COLO668 (cell line): ENCODE measurements around the gene PTTG1IP.
"Not testable (repeated sequence)": the region's sequence is repeated elsewhere in the genome, so short reads cannot be mapped to it uniquely, and the experiment has no call there.

ENCODE experiments used
- DNase-seq: peaks from one replicate; lab custom pipeline; 2025; ENCODE audit not compliant: unreplicated experiment; lab: John Stamatoyannopoulos, UW

Gene PTTG1IP, protein sequence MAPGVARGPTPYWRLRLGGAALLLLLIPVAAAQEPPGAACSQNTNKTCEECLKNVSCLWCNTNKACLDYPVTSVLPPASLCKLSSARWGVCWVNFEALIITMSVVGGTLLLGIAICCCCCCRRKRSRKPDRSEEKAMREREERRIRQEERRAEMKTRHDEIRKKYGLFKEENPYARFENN

DNA sequence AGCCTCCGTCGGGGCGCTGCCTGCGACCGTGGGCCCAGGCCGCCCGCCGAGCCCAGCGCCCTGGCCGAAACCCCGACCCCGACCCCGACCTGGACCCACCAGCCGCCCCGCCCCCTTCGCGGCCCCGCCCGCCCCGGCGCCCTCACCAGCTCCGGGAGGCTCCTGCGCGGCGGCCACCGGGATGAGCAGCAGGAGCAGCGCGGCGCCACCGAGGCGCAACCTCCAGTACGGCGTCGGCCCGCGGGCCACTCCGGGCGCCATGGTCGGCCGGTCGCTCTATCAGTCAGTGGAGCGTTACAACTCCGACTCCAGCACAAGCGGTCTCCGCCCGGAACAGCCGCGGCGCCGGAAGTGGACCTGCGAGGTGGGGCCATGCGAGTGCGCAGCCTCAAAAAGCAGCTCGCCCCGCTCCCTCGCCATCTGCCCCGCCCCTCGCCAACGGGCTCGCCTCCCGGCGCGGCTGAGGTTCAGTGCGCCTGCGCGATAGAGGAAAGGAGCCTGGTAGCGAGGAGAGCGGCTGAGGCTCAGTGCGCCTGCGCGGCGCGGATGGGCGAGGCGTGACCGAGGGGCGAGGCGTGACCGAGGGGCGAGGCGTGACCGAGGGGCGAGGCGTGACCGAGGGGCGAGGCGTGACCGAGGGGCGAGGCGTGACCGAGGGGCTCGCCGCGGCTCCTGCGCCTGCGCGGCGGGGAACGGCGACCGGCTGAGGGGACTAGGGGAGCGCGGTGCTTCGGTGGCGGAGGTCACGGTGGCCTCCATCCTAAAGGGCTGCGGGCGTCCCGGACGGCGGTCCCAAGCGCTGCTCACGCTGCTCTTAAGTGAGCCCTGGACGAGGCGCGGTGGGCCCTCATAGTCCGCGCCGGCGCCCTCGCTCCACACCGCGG, at the start of gene PTTG1IP:
TSS of gene PTTG1IP (minus strand) at position 335 of the 884 bp plus-strand sequence. CDS start at position 261, 74 bp downstream.
- DNase-seq, result peak; percentile 99

DNA sequence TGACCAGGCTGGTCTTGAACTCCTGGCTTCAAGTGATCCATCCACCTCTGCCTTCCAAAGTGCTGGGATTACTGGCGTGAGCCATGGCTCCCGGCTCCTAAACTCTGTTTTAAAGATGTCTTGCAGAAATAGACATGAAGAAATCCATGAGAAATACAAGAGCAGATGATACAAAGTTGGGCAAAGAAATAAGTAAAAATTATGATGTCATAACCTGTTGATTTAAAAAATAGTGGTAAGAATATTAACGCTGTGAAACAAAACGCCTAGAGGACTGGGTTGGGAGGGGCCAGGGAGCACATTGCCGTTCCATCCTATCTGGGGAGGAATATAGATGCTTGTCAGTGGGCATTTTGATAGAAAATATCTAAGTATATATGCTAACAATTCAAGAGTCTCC, 48.4 kb upstream of the PTTG1IP start:
- DNase-seq, result no peak

DNA sequence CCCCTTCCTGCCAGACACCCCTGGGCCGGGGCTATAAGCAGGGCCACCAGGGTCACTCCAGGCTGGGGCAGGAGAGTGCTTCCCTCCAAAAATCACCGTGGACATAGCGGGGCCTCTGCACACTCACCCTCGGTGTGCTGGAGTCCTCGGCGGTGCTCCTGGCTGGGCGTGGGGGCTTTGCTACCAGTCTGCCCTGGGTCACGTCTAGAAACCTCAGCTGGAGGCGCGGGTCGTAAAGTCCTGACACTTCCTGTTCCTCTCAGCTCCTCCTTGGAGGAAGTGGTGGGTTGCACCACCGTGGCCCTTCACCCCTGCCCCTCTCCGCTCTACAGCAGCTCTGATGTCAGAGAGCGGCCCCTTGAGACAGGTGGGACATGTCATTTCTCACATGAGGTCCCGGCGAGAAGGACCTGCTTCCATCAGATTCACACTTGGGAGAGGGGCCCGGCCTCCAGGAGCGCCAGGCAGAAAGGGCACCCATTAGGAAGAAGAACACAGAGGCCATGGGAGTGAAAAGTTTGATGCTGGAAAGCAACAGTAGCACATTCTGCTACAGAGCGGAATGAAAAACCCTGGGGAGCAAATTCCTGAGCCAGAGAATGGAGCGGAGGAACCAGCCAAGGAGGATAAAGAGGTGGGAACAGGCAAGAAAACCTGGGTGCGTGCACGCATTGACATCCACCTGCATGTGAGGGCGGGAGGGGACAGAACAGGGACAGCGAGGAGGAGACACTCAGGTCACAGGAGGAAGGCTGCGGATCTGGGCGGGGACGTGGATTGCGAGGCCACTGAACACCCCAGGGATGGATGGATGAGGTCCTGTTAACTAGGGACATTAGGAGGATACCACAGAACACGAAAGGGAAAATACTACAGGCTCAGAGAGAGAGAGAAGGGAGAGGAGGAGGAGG, 47.5 kb upstream of the PTTG1IP start, which contains the start of gene ITGB2:
TSS of gene ITGB2 (minus strand) at position 206 of the 911 bp plus-strand sequence. CDS start 10,117 bp downstream, outside the sequence.
- DNase-seq, result no peak

DNA sequence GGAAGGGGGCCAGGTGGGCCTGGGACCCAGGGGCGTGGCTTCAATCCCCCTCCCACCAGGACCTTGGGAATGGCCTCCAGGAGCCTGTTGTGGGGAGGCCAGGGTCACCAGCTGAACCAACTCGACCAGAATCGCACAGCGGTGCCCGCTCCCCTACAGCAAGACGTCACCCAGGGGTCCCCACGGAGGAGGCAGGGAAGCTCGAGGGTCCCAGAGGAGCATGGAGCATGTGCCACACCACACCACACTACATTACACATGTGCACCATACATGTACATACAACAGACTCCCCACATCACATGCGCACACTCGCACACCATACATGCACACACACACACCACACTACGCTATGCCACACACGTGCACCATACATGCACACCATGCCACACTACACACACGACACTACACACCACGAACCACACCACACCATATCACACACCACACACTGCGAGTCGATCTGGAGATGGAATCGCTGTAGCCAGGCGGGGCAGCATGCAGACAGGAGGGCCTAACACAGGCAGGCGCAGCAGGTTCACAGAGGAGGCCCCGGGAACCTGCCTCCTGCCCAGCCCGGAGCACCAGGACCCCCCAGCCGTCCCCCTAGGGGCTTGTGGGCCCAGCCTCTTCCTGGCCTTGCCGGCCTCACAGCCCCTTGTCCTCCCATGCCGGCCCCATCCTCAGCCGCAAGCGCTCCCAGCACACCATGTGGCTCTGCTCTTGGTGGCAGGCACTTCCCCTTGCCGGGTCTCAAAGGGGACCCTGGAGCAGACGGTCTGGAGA, 46.6 kb upstream of the PTTG1IP start:
- DNase-seq, result no peak

DNA sequence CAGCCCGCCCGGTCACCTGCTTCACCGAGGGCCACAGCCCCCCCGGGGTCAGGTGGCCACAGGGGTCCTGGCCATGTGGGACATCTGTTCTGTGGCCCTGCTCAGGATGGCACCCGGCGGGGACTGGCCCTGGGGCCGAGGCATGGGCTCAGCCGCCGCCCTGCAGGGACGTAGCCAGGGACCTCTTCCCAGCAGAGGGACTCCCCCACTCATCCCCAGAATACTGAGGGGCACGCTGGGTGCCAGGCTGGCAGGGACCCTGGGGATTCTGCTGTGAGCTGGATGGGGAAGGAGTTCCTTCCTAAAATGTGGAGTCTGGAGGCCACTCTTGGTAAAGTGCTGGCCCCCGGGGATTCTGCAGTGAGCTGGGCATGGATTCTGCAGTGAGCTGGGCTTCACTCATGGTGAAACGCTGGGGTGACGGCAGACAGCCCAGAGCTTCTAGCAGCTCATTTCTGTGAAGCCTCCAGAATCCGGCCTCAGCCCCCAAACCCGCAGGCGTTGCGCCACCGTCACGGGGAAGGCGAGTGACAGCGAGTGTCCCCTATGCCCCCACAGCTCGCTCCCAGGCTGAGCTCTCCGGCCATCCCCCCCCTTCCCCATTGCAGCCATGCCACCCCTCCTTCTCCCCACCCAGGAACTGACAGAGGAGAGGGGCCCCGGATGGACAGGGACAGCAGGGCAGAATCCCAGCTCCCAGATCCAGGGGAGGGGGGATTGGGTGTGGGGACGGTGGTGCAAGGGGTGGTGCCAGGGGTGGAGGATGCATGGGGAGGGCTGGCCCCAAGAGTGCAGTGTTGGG, 45.8 kb upstream of the PTTG1IP start:
- DNase-seq, result no peak

DNA sequence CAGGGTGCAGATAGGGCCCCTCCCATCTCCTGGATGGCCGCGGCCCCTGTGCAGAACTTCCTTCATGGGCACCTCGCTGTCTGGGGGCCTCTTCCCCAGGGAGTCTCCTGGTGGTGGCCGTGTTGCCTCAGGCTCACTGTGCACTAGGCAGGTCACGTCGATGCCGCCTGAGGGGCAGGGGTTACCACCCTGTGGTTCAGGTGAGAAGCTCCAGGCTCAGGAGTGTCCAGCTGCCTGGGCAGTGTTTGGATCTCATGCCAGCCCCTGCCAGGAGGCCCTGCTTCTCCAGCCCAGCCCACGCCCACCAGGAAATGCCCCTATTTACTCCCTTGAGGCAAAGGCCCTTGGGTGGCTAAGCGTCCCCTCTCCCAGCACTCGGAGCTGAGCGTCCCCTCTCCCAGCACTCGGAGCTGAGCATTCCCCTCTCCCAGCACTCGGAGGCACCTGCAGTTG, 45.1 kb upstream of the PTTG1IP start:
- DNase-seq, result no peak

DNA sequence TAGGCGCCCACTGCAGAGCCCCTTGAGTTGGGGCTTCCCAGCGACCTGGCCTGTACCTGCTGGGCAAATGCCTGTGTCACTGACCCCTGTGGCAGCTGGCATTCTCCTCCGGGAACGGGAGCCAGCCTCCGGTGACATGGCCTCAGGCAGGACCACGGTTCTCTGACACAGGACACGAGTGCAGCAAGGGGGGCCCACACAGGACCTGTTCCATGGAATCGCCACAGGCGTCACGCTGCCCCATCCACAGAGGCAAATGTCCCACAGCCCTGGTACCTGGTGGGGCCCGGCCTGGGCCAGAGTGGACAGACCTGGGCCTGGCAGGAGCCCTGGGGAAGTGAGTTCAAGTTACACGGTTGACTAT, 44.6 kb upstream of the PTTG1IP start:
- no peak for DNase-seq

DNA sequence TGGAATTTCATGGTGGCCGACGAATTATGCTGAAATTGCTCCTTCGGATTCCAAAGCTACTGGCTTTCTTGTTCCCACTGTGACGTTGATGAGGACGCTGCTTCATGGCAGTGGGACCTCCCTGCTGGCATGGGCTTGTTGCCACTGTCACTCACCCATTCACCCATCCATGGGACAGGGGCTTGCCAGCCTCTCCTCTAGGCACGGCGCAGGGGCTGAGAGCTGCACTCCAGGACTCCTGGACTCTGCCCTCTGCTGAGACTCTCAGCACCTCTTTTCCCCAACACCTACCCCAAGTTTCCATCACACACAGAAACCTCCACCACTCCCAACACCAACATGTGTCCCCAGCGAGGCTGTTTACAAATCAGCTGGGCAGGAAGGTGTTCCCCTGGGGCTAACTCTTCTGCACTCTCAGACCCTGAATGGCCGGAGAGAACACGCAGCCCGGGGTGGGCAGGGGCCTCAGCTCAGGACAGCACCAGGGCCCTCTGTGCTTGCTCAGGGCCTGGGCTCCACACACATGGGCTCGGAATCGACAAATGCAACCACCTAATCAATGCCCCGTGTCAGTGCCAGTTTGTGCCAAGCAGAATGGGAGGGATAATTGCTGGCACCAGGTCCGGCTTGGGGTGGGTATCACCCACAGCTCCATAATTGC, 44.1 kb upstream of the PTTG1IP start:
- DNase-seq, result no peak

DNA sequence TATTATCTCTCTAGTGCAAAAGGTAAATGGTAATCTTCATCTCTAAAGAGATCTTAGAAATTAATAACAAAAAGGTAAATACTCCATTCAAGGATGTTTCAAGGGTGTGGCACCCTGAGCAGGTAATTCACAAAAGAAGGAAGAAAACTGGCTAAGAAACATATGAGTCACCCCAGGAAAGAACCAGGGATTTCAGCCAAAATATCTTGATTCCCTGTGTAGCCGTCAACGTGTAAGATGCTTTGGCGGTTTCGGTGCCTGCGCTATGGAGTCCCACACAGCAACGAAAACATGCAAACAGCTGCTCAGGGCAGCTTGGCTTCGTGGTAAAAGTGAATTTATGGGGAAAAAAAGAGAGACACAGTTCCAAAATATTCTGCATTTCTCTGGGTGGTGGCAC, 43.5 kb upstream of the PTTG1IP start:
- no peak for DNase-seq

DNA sequence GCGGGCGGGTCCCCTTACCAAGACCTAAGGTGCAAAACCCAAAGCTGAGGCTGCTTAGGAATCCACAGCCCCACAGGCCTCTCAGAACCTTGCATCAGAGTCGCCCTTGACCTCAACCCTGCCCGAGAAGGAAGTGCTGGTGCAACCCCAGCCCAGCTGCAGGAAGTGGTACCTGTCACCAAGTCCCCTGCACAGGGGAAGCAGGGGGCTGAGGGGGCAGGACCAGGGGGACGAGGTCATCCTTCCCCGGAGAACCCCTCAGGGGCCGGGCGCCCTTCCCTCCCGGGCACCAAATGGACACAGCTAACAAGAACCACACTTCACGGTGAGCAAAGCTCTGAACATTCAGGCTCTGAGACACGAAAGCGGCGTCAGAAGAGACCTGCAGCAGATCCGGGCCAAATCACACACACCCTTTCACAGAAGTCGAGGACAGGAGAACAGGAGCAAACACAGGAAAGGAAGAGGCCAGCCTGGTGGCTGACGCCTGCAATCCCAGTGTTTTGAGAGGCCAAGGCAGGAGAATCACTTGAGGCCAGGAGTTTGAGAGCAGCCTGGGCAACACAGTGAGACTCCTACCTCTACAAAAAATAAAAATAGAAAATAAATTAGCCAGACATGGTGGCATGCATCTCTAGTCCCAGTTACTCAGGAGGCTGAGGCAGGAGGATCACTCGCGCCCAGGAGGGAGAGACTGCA, 40.8 kb upstream of the PTTG1IP start:
- DNase-seq, result no peak

DNA sequence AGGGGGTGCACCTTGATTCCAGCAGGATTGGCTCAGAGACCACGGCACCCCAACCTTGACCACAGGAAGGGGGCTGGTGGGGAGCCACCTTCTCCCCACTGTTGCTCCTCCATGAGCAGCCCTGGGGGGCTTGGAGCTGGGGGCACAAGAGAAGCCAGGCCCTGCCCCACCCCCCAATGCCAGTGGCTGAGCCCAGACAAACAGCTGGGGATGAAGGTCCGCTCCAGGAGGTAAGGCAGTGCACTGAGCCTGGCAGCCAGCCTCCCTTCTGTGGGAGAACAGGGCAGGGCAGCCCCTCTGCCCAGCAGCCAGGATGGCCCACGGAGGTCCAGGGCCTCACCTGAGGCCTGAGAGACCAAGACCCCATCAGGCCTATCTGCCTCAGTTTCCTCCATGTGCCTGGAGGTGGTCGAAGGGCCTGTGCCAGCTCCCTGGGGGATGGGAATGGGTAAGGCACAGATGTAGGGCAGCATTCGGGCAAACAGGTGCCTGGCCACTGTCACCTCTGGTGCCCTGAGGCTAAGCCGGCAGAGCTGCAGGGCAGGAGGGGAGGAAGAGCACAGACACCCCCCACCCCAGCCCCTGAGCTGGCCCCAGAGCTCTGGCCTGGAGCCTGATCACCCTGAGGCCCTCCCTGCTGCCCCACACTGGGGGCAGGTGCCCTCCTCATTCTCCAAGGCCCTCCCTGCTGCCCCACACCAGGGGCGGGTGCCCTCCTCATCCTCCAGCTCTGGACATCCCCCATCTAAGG, 40.1 kb upstream of the PTTG1IP start:
- DNase-seq, result no peak

DNA sequence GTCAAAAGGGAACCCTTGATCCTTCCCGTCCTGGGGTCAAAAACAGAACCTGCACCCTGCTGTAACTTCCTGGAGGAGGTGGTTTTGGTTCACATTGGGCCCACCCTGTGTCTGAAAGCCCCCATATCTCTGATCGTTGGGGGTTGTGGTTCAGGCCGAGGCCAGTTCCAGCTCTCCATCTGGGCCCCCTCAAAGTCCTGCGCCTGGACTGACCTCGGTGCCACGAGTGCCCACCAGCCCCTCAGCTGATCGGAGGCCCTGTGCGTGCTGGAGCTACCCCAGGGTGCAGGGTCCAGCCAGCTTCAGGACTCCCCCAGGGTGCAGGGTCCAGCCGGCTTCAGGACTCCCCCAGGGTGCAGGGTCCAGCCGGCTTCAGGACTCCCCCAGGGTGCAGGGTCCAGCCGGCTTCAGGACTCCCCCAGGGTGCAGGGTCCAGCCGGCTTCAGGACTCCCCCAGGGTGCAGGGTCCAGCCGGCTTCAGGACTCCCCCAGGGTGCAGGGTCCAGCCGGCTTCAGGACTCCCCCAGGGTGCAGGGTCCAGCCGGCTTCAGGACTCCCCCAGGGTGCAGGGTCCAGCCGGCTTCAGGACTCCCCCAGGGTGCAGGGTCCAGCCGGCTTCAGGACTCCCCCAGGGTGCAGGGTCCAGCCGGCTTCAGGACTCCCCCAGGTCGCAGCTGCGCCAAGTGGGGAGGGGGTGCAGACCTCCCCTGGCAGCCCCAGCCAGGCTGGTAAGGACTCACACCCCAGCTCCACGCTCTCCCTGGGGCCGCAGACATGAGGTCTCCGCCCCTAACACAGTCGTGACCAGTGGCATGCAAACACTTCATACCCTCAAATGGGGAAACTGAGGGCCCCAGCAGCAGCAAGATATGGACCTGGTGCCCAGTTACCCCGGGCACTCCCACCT, 39.3 kb upstream of the PTTG1IP start:
- DNase-seq, result not testable (repeated sequence)

DNA sequence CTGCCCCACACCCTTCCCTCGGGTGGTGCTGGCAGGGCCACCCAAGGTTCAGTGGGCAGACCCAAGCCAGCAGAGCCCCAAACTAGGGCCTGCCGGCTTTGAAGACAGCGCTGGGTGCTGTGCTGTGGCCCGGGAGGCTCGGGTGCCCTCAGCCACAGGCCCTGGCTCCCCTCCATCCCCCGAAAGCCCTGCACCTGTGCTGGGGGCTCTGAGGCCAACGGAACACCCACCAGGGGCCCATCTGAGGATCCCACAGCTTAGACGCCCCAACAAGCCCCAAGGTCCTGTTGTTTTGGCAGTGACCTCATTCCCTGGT, 38.6 kb upstream of the PTTG1IP start:
- DNase-seq, result no peak

DNA sequence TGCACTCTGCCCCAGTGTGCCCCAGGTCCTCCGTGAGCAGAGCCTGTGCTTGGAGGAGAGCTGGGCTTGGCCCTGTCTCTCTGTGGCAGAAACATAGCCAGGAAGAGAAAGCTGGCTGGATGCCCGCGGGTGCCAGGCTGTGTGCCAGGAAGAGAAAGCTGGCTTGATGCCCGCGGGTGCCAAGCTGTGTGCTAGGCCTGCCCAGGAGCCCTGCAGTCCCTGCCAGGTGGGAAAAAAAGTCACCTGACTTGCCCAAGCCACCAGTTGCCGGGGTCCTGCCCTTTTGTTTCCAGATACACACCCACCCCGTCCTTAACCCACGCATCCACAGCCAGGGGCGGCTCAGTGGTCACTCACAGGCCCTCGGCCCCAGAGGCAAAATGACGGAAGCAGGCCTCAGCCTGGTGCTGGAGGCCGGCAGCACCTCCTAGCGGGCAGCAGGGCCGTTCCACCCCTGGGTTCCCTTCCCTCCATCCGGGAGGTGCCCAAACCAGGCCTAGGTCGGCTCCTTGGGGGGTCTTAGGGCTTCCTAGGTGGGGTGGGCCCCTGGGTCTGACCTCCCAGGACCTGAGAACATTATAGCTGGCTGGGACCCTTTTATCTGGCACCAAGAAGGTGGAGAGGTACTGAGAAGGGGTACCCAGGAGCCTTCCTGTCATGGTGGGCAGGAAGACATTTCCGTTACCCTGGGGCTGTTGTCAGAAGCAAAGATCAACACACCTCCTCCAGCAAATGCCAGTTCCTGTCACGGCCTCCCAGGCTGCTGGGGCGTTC, 38.1 kb upstream of the PTTG1IP start:
- DNase-seq, result peak; percentile 33

DNA sequence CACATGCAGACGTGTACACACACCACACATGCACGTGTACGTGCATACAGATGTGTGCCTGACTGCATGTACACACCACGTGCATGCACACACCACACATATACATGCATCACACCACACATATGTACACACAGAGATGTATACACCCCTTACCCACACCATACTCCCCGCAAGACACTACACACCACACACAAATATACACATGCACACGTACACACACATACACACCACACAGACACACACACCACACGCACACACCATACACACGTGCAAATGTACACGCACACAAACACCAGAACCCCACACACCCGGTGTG, 37.5 kb upstream of the PTTG1IP start:
- no peak for DNase-seq
